ENCODE data around the gene AUNIP. TPM values are rescaled to one million over a fixed set of nuclear protein-coding genes. Genes with fewer than 3 reads are reported as not detected.

Gene AUNIP
- total RNA-seq, 1 experiment from 2014 or later: 12.1 TPM

DNA sequence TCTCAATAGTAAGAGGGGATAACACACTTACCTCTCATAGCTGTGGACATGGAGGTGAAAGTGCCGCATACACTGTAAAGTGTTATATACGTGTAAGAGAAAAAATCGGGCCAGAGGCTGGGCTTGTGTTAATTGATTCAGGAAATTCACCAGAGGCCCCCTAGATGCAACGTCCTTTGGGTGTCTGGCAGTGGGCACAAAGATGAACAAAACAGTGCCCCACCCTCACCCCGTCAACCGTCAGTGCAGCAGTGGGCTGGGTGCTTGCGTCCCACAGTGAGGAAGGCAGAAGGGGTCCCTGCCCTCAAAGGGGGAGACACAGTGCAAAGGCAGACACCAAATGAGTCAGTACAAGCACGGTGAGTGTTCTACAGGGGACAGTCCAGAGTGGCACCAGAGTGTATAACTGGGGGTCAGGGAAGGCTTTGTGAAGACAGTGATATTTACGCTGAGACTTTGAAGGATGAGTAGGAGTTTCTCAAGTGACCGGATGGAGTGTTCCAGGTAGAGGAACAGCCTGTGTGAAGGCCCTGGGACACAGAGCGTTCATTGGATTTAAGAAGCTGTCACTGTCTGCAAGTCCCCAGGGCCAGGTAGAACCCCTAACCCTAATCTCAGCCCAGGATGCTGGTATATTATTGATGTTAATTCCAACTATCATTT is 46.1 kb downstream of the AUNIP start (continued):
- TF ChIP-seq, protein P1, sequence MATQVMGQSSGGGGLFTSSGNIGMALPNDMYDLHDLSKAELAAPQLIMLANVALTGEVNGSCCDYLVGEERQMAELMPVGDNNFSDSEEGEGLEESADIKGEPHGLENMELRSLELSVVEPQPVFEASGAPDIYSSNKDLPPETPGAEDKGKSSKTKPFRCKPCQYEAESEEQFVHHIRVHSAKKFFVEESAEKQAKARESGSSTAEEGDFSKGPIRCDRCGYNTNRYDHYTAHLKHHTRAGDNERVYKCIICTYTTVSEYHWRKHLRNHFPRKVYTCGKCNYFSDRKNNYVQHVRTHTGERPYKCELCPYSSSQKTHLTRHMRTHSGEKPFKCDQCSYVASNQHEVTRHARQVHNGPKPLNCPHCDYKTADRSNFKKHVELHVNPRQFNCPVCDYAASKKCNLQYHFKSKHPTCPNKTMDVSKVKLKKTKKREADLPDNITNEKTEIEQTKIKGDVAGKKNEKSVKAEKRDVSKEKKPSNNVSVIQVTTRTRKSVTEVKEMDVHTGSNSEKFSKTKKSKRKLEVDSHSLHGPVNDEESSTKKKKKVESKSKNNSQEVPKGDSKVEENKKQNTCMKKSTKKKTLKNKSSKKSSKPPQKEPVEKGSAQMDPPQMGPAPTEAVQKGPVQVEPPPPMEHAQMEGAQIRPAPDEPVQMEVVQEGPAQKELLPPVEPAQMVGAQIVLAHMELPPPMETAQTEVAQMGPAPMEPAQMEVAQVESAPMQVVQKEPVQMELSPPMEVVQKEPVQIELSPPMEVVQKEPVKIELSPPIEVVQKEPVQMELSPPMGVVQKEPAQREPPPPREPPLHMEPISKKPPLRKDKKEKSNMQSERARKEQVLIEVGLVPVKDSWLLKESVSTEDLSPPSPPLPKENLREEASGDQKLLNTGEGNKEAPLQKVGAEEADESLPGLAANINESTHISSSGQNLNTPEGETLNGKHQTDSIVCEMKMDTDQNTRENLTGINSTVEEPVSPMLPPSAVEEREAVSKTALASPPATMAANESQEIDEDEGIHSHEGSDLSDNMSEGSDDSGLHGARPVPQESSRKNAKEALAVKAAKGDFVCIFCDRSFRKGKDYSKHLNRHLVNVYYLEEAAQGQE (IDR thresholded peaks at IDR 0.05; ENCODE audit: low read depth): no peak
- TF ChIP-seq CBX3 (IDR thresholded peaks at IDR 0.05; ENCODE audit: low read depth) (no peak), ELF1 (IDR thresholded peaks at IDR 0.05; ENCODE audit: borderline replicate concordance, low read depth) (no peak), EGR1 (IDR thresholded peaks at IDR 0.05; ENCODE audit: low read depth) (no peak), EZH2phosphoT487 (IDR thresholded peaks at IDR 0.05; ENCODE audit: borderline replicate concordance) (no peak), ZFX (IDR thresholded peaks at IDR 0.05) (no peak), POLR2A (IDR thresholded peaks at IDR 0.05; ENCODE audit: borderline replicate concordance, extremely low read depth, insufficient read depth, insufficient read length) (no peak)
- TF ChIP-seq, protein P2, sequence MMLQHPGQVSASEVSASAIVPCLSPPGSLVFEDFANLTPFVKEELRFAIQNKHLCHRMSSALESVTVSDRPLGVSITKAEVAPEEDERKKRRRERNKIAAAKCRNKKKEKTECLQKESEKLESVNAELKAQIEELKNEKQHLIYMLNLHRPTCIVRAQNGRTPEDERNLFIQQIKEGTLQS (IDR thresholded peaks at IDR 0.05): no peak

DNA sequence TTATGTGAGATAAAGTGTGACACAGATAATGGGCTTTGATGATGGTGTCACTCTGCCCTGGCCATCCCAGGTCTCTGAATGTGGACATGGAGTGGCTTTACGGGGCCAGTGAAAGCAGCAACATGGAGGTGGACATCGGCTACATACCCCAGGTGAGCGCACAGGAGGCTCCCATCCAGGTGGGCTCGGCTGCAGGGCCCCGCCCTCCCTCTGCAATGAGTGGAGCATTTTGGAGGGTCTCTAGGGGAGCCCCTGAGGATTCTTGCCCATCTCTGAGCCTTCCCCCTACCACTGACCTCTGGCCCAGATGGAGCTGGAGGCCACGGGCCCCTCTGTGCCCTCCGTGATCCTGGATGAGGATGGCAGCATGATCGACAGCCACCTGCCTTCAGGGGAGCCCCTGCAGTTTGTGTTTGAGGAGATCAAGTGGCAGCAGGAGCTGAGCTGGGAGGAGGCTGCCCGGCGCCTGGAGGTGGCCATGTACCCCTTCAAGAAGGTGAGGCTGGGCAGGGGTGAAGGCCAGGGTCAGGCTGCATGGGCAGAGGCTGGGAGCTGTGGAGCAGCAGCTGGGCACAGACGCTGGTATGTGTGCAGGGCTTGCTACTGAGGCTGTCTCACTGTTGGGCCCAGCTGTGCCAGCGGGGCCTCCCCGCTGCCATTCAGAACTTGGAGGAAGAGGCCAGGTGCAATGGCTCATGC is 47.7 kb downstream of the AUNIP start:
- H3K27ac ChIP-seq (ENCODE audit: low read depth, low read length): no peak overlapping the region; the same call in 1 of the 2 replicates
- H3K4me2 ChIP-seq (ENCODE audit: low read length): no peak overlapping the region
- no TSS peak for BruUV-seq (replicated peaks)
- intact Hi-C loops (cut with micrococcal nuclease): loop anchor here (10.0 kb wide), 1 partner anchor 557 kb away; no protein-coding TSS in a partner anchor
- H3K4me1 ChIP-seq (ENCODE audit: control insufficient read depth in 1 of 2, insufficient read depth in 2 of 2, low read length in 2 of 2): peaks cover 0 to 4% of the 10 kb centered on the region in 2 experiments; a peak in 1 of 4 replicates
- ChIA-PET CTCF (interaction anchor here (1.0 to 2.1 kb wide), 5 partner anchors 11 to 963 kb away, joined by 3 to 11 read pairs (median 7); partner anchors contain the start of gene SELENON), RAD21 (ENCODE audit: low non-redundant PET in 1 of 2, low total read pairs in 2 of 2, uncharacterized antibody in 2 of 2, unreplicated experiment in 2 of 2) (interaction anchor here in 1 of 2 experiments (1.0 to 1.4 kb wide), 2 partner anchors 203 to 308 kb away, joined by 3 read pairs; no protein-coding TSS in a partner anchor), POLR2A (interaction anchor here (1.2 kb wide), 1 partner anchor 80 kb away, joined by 3 read pairs; no protein-coding TSS in a partner anchor)
- no peaks in the 10 kb centered on the region for H3K79me2 ChIP-seq (ENCODE audit: insufficient read depth, low read length)
- TF ChIP-seq EZH2phosphoT487 (IDR thresholded peaks at IDR 0.05; ENCODE audit: borderline replicate concordance) (no peak), ELF1 (IDR thresholded peaks at IDR 0.05; ENCODE audit: borderline replicate concordance, low read depth) (no peak), JUND (IDR thresholded peaks at IDR 0.05) (no peak)
- H2AFZ ChIP-seq (ENCODE audit: low read depth, low read length, poor library complexity, severe bottlenecking): no peak overlapping the region
- no peaks in the 10 kb centered on the region for H3K27me3 ChIP-seq (ENCODE audit: insufficient read depth, low read length)
- DNase-seq (ENCODE audit: low read depth, low spot score) (no peak), ATAC-seq (no peak)
- no peaks in the 10 kb centered on the region for H4K20me1 ChIP-seq (ENCODE audit: insufficient read depth)
- no peaks in the 10 kb centered on the region for H3K9me2 ChIP-seq (ENCODE audit: insufficient read depth)
- H3K4me3 ChIP-seq (replicated peaks in 1 of 2; ENCODE audit: low read depth in 1 of 2, low read length in 2 of 2): no peak overlapping the region
- no peaks in the 10 kb centered on the region for H3K9me3 ChIP-seq (ENCODE audit: control insufficient read depth in 1 of 2, insufficient read depth in 1 of 2, low read depth in 1 of 2, low read length in 2 of 2)
- no peak overlapping the region for H3K9ac ChIP-seq (ENCODE audit: low read length)
- H3K36me3 ChIP-seq (ENCODE audit: control insufficient read depth in 1 of 2, insufficient read depth in 2 of 2, low read length in 2 of 2): no peaks in the 10 kb centered on the region; a peak in 1 of 4 replicates

Data from HCT116 (cell line).